GM21528 (cell line): ENCODE data around the gene OTUD1.
A peak's percentile ranks its signal among the peaks of the same experiment; 100 is the strongest.
"Not testable (repeated sequence)": the region's sequence is repeated elsewhere in the genome, so short reads cannot be mapped to it uniquely, and the experiment has no call there.

ENCODE experiments used
- ATAC-seq: cut with Tn5 transposase; IDR thresholded peaks from one replicate; pipeline ENCODE4 v1.9.1; 2021; ENCODE audit warnings: mild to moderate bottlenecking, moderate library complexity; ENCODE audit not compliant: unreplicated experiment, low FRiP score

The OTUD1 gene

DNA sequence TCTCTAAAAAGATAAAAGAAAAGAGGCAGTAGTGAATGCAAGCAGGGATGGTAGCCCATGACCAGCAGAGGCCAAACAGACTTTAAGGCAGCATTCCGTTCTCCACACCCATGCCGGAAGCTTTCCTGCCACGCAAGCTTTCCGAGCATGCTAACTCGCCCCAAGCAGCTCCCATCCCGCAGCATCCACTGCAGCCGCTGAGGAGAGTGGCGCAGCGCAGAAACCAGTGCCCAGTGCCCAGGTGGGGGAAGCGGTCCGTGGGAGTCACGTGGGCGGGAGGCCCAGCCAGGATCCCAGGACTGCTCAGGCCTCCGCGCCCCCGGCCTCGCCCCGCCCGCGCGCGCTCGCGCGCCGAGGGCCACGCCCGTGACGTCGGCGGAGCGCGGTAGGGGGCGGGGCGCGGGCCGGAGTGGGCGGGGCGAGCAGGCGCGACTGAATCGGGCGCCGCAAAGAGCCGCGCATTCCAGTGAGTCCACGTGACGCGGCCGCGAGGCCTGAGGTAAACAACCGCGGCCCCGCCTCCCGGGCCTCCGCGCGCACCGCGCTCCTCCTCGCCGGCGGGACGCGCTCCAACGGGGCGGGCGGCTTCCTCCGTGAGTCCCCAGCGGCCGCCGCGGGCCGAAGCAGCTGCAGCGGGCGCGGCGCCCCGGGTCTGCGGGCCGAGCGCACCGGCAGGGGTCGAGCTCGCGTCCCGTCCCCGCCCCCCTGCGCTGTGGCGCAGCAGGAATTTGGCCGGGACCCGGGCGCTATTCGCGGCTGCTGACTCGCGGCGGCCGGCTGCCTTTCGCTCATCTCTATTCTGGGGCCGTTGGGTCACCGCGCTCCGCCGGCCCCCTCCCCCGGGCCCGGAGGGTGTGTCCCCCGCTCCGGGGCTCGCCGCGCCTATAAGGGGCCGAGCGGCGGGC is at the start of gene OTUD1:
Gene OTUD1, plus strand, starts transcription at position 529 of the 905 bp plus-strand sequence. CDS start 383 bp downstream, outside the sequence.
- peak; percentile 83 for ATAC-seq

- not testable (repeated sequence) for ATAC-seq
Measured at GRCh38 chr10:23390408-23390807, 48.5 kb upstream of the OTUD1 start.

DNA sequence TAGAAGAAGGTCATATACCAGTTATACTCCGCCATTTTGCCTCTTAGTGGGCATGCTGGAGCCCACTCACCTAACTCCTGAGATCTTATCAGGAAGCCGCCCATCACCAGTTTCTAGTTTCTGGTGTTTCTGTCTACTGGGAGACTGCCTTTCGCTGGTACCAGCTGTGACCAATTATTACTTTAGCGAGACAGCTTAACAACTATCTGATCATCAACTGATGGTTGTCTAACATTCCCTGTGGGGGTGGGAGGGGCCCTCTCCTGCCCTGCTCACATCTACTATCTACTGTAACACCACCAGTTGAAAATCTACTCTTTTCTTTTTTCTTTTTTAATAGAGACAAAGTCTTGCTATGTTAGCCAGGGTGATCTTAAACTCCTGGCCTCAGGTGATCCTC is 48.1 kb upstream of the OTUD1 start:
- no peak for ATAC-seq

- ATAC-seq = no peak
Measured at GRCh38 chr10:23391821-23392220, 47.1 kb upstream of the OTUD1 start.

DNA sequence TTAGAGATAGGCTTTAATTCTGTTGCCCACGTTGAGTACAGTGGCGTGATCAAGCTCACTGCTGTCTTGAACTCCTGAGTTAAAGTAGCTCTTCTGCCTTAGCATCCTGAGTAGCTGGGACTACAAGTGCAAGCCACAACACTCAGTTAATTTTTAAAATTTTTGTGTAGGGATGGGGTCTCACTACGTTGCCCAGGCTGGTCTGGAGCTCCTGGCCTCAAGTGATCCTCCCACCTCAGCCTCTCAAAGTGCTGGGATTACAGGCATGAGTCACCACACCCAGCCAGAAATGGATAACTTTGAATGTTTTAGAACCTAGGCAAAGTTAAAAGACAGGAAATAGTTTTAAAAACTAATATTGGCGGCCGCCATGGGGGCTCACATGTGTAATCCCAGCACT is 43.9 kb upstream of the OTUD1 start:
- no peak for ATAC-seq

DNA sequence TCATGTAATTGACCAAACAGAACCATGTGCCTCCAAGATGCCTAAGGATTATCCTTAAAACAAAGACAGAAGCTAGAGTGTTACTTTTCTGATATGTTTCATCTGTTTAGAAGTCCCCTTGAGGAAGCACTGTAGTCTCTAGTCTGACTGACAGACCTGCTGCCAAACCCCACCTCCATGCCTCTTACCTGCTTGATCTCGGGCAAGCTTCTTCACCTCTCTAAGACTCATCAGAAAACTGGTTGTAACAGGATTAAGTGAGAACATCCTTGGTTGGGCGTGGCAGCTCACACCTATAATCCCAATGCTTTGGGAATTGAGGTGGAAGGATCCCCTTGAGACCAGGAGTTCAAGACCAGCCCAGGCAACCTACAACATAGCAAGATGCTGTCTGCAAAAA is 42.2 kb upstream of the OTUD1 start:
- no peak for ATAC-seq

- ATAC-seq = no peak
Measured at GRCh38 chr10:23399701-23400144, 39.2 kb upstream of the OTUD1 start.

DNA sequence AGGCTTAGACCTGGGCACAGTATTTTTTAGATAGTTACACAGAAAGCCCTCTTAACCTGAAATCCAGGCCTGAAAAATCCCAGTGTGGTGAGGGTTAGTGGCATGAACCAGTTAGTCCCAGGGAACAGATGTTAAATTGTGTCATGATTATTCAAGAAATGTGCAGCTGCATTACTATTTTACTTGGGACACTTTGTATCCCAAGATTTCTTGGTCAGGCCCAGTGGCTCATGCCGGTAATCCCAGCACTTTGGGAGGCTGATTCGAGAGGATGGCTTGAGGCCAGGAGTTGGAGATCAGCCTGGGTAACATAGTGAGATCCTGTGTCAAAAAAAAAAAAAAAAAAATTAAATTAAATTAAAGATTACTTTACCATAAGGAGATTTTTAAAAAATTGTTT is 36.0 kb upstream of the OTUD1 start:
- no peak for ATAC-seq

GRCh38 chr10:23403278-23403677 is 35.6 kb upstream of the OTUD1 start:
- ATAC-seq = no peak

- no peak for ATAC-seq
Measured at GRCh38 chr10:23403719-23404118, 35.2 kb upstream of the OTUD1 start.

DNA sequence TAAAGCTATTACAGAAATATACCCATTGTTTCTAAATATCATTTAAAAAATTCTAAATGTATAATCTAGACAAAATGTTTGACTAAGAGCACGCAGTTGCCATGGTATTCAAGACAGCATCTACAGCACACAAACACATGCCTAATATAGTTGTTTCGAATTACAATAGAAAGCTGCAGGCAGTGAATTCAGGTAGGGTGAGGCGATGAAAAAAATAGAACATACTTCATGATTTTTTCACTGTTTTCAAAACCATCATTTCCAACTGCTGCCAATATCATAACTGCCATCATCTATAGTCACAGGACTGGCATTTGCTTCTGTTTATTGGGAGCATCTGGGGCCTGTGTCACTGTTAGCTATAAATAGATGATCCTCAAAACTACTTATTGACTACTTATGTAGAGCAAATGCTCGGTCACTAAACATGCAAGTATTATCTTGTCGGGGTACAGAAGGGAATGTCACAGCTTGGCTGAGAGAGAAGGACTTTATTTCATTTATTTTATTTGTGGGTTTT is 34.4 kb upstream of the OTUD1 start:
- no peak for ATAC-seq

- no peak for ATAC-seq
Measured at GRCh38 chr10:23405540-23405939, 33.3 kb upstream of the OTUD1 start.

GRCh38 chr10:23406409-23406808 is 32.5 kb upstream of the OTUD1 start:
- ATAC-seq = no peak

GRCh38 chr10:23408330-23408976 is 30.4 kb upstream of the OTUD1 start:
- ATAC-seq = no peak

DNA sequence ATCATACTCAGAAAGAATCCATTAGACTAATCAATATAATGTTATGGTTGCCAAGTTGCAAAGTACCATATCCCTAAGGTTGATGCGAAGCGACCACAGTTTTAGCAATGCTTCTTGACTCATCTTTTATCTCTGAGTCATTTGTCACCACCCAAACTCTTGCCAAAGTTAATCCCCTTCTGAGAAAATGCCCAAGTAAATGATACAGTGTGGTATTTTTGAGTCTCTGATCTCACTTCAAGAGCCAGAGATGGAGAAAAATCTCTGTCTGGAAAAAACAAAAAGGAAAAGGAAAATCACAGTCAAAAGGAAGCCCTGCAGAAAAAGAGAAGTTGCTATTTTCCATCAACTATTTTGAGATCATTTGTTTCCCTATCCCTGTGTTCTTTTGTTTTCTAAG is 26.7 kb upstream of the OTUD1 start:
- no peak for ATAC-seq

DNA sequence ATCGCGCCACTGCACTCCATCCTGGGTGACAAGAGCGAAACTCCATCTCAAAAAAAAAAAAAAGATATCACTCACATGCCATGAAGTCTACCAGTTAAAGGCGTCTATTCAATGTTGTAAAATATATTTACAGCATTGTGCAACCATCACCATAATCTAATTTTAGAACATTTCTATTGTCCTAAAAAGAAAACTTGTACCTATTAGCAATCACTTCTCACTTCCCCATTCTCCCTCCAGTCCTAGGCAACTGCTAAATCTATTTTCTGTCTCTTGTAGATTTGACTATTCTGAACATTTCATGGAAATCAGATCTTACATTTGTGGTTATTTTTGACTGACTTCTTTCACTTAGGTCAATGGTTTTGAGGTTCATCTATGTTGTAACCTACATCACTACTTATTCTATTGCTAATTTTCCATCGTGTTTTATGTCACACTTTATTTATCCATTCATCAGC is 25.2 kb upstream of the OTUD1 start:
- ATAC-seq = peak; percentile 94

DNA sequence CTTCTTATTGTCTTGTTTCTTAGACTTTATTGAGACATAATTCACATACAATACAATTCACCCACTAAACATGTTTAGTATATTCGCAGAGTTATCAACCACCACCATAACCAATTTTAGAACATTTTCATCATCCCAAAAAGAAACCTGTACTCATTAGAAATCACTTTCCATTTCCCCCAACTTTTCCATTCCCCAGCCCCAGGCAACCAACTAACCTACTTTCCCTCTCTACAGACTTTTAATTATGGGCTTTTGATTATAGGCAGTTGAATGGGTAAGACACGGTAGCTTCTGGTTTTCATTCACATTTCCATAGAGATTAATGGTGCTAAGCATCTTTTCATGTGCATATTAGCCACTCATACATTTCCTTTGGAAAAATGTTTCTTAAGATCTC is 24.2 kb upstream of the OTUD1 start:
- ATAC-seq = no peak

GRCh38 chr10:23417254-23417653 is 21.6 kb upstream of the OTUD1 start:
- no peak for ATAC-seq

- no peak for ATAC-seq
Measured at GRCh38 chr10:23418051-23418681, 20.7 kb upstream of the OTUD1 start.

DNA sequence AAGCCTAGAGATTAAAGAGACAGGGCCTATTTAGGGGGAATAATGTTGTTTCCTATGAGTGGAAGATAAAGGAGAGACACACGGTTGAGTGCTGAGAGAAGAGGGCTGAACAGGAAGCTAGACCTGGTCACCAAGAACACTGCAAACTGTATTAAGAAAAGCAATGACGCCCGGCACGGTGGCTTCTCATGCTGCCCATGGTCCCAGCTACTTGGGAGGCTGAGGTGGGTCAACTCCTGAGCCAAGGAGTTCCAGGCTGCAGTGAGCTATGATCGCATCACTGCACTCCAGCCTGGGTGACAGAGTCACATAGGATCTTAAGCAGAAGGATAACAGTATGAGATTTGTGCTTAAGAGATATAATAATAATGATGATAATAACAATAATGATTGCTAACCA is 19.7 kb upstream of the OTUD1 start:
- ATAC-seq = no peak
